Mammary epithelial cell (primary cell): ENCODE results near the gene NCOA3.

Source experiments
- EZH2 ChIP-seq: IDR thresholded peaks from 2 replicates; pipeline ENCODE4 v1.6.1; 2012; ENCODE audit warnings: low read length, inconsistent platforms, borderline replicate concordance
- TF ChIP-seq, protein P1 (sequence below), 2 donors: IDR thresholded peaks in 1 of 2; conservative IDR thresholded peaks in 1 of 2; 2 replicates each; pipeline ENCODE4 v1.5.1; 2011 to 2012; ENCODE audit warnings: inconsistent platforms in 2 of 2, low read length in 2 of 2, mild to moderate bottlenecking in 2 of 2, control low read depth in 1 of 2, low read depth in 1 of 2; ENCODE audit not compliant: insufficient read depth in 1 of 2; ENCODE audit errors: extremely low read depth in 1 of 2

DNA sequence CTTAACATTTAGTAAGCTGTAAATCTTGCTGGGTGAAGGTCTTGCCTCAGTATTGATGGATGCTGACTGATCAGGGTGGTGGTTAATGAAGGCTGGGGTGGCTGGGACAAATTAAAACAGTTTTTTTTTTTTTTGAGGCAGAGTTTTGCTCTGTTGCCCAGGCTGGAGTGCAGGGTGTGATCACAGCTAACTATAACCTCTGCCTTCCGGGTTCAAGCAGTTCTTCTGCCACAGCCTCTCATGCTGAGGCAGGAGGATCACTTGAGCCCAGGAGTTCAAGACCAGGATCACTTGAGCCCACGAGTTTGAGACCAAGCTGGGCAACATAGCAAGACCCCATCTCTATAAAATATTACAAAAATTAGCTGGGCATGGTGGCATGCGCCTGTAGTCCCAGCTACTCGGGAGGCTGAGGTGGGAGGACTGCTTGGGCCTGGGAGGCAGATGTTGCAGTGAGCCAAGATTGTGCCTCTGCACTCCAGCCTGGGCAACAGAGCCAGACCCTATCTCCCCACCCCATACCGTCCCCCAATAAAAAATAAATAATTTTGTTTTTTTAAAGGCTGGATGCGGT lies 67.2 kb downstream of the NCOA3 start:
- TF ChIP-seq, protein P1, sequence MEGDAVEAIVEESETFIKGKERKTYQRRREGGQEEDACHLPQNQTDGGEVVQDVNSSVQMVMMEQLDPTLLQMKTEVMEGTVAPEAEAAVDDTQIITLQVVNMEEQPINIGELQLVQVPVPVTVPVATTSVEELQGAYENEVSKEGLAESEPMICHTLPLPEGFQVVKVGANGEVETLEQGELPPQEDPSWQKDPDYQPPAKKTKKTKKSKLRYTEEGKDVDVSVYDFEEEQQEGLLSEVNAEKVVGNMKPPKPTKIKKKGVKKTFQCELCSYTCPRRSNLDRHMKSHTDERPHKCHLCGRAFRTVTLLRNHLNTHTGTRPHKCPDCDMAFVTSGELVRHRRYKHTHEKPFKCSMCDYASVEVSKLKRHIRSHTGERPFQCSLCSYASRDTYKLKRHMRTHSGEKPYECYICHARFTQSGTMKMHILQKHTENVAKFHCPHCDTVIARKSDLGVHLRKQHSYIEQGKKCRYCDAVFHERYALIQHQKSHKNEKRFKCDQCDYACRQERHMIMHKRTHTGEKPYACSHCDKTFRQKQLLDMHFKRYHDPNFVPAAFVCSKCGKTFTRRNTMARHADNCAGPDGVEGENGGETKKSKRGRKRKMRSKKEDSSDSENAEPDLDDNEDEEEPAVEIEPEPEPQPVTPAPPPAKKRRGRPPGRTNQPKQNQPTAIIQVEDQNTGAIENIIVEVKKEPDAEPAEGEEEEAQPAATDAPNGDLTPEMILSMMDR (conservative IDR thresholded peaks at IDR 0.05 in 1 of 2, IDR thresholded peaks at IDR 0.05 in 1 of 2; ENCODE audit: extremely low read depth in 1 of 2, insufficient read depth in 1 of 2, low read depth in 1 of 2, low read length in 2 of 2): no peak
- no peak for TF ChIP-seq EZH2
